Neural progenitor cell (in vitro differentiated cells): ENCODE data around the gene PLEKHO2.

Experiments used
- EZH2phosphoT487 ChIP-seq: fragments of 200-600 bp; sonication (generic); IDR thresholded peaks from 2 replicates; pipeline ENCODE4 v1.6.1; 2017; ENCODE audit warnings: antibody characterized with exemption
- TF ChIP-seq, protein P1 (sequence below): fragments of 200-600 bp; sonication (generic); IDR thresholded peaks from 2 replicates; pipeline ENCODE4 v1.5.1; 2017; ENCODE audit warnings: antibody characterized with exemption, mild to moderate bottlenecking

DNA sequence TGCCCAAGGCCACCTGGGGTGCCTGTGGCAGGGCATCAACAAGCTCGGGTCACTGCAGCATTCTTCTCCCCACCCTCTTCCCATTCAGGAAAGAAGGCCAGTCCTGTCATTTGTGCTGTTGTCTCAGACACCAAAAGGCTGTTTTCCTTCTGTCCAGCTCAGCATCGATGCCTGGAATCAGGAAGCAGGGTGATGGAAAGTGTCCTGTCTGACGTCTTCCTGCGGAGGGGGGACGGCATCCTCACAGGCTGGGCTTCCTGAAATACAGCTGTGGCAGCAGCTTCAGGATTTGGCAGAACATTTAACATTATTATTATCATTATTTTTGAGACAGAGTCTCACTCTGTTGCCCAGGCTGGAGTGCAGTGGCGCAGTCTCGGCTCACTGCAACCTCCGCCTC, 37.0 kb downstream of the PLEKHO2 start:
- TF ChIP-seq, protein P1, sequence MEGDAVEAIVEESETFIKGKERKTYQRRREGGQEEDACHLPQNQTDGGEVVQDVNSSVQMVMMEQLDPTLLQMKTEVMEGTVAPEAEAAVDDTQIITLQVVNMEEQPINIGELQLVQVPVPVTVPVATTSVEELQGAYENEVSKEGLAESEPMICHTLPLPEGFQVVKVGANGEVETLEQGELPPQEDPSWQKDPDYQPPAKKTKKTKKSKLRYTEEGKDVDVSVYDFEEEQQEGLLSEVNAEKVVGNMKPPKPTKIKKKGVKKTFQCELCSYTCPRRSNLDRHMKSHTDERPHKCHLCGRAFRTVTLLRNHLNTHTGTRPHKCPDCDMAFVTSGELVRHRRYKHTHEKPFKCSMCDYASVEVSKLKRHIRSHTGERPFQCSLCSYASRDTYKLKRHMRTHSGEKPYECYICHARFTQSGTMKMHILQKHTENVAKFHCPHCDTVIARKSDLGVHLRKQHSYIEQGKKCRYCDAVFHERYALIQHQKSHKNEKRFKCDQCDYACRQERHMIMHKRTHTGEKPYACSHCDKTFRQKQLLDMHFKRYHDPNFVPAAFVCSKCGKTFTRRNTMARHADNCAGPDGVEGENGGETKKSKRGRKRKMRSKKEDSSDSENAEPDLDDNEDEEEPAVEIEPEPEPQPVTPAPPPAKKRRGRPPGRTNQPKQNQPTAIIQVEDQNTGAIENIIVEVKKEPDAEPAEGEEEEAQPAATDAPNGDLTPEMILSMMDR, result no peak
- TF ChIP-seq EZH2phosphoT487, result no peak
